ENCODE results near the gene JAG2. TPM values are rescaled to one million over a fixed set of nuclear protein-coding genes. Genes with fewer than 3 reads are reported as not detected.

The JAG2 gene
- total RNA-seq, 4 donors from 2014 or later = 7.6 to 27.4 (median 11.9) TPM

GRCh38 chr14:105132921-105133654, 35.5 kb downstream of the JAG2 start:
- intact Hi-C loops (cut with DNase I; ENCODE audit: low total_unique reads) = no loop called here
- peaks cover 0 to 6% of the 10 kb centered on the region in 2 donors for H3K9me3 ChIP-seq
- no peak for DNase-seq
- TF ChIP-seq CTCF (IDR thresholded peaks at IDR 0.05) = no peak
- TF ChIP-seq POLR2A (IDR thresholded peaks at IDR 0.05) = no peak
- H3K4me1 ChIP-seq = no peaks in the 10 kb centered on the region
- H3K27me3 ChIP-seq = no peaks in the 10 kb centered on the region
- no peak overlapping the region for H3K27ac ChIP-seq
- H3K4me3 ChIP-seq = no peak overlapping the region
- no peaks in the 10 kb centered on the region for H3K36me3 ChIP-seq

DNA sequence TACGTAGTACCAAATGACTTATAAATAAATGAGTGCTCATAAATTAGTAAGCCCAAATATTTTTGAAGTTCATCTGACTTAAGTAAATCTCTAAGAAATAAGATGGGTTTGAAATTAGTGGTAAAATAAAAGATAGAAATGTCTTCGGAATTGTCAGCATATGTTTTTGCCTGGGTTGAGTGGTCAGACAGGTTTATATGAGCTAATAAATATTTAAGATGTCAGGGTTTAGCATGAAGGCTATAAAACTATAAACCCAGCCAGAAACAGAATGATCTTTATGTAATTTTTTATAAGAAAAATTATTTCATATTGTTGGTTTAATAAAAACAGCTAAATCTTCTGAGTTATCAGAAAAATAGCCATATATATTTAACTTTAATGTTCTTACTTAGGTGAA, 37.3 kb downstream of the JAG2 start:
- H3K27ac ChIP-seq = no peak overlapping the region
- no peak for DNase-seq
- no peaks in the 10 kb centered on the region for H3K27me3 ChIP-seq
- peaks cover 0 to 6% of the 10 kb centered on the region in 2 donors for H3K9me3 ChIP-seq
- H3K4me1 ChIP-seq = no peaks in the 10 kb centered on the region
- H3K36me3 ChIP-seq = no peaks in the 10 kb centered on the region
- no peak overlapping the region for H3K4me3 ChIP-seq
- intact Hi-C loops (cut with DNase I; ENCODE audit: low total_unique reads) = no loop called here
- TF ChIP-seq POLR2A (IDR thresholded peaks at IDR 0.05) = no peak
- no peak for TF ChIP-seq CTCF (IDR thresholded peaks at IDR 0.05)

- Histone ChIP-seq H3K4me3 (no peak overlapping the region), H3K36me3 (no peaks in the 10 kb centered on the region), H3K9me3 (peaks cover 0 to 6% of the 10 kb centered on the region in 2 donors), H3K27ac (no peak overlapping the region), H3K4me1 (no peaks in the 10 kb centered on the region), H3K27me3 (no peaks in the 10 kb centered on the region)
- no peak for DNase-seq
- TF ChIP-seq POLR2A (IDR thresholded peaks at IDR 0.05) (no peak), CTCF (IDR thresholded peaks at IDR 0.05) (no peak)
- intact Hi-C loops (cut with DNase I; ENCODE audit: low total_unique reads) = no loop called here
These were observed 40.5 kb downstream of the JAG2 start for GRCh38 chr14:105128059-105128458.

DNA sequence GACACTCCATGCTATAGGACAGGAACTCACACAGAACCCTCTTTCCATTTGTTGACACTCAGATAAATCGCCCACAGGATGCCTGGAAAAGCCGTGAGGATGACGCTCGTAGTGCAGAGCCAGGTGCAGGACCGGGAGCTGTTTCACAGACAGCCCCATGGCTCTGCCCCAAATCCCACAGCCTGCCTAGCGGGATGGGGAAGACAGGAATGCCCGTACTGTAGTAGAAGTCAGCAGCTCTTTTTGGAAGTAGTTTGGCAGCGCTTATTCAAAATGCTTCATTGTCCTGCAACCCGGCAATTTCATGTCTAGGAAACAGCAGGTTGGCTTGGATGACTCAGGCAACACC, 41.6 kb downstream of the JAG2 start:
- Histone ChIP-seq H3K4me3 (no peak overlapping the region), H3K27ac (no peak overlapping the region), H3K27me3 (no peaks in the 10 kb centered on the region), H3K4me1 (no peaks in the 10 kb centered on the region), H3K36me3 (no peaks in the 10 kb centered on the region), H3K9me3 (peaks cover 0 to 13% of the 10 kb centered on the region in 2 donors)
- intact Hi-C loops (cut with DNase I; ENCODE audit: low total_unique reads) = no loop called here
- TF ChIP-seq POLR2A (IDR thresholded peaks at IDR 0.05) = no peak
- TF ChIP-seq CTCF (IDR thresholded peaks at IDR 0.05) = no peak
- DNase-seq = peak in 1 of 2 donors; percentile 6

DNA sequence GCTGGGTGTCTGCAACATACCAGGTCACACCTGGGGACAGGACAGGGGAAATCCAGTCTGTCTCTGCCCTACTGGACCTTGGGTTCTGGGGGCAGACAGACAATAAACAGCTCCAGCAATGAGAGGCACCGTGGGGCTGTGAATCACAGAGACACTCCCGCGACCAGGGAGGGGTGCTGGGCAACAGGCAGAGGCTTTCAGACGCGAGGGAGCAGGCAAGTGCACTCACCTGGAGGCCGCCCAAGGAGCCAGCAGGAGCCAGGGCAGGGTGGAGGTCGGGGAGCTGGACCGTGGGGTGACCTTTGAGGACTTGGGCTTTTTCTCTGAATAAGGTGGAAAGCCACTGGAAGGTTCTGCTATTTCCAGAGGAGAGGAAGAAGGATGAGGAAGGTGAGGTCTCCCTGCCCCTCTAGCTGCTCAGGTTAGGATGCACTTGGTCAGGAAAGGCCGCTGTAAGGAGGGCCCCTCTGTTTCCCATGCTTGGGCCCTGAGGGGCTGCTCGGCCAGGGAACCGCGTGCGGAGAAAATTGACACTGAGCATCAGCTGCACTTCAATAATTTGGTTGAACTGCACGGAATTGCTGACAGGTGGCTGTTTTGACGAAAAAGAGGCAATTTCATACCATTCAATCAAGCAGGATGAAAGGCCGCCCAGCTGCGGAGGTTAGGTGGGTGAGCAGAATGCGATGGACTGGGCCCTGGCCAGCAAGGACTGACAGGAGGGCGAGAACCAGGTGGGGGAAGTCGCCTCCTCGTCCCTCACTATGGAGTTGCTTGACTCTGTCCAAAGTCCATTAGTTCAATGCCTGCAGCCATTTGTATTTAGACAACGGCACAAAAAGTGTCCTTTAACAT, 42.2 kb downstream of the JAG2 start:
- no peak overlapping the region for H3K4me3 ChIP-seq
- H3K4me1 ChIP-seq = no peaks in the 10 kb centered on the region
- H3K9me3 ChIP-seq = peaks cover 0 to 12% of the 10 kb centered on the region in 2 donors
- peak in 1 of 2 donors; percentile 9 for DNase-seq
- TF ChIP-seq POLR2A (IDR thresholded peaks at IDR 0.05) = no peak
- no peak for TF ChIP-seq CTCF (IDR thresholded peaks at IDR 0.05)
- intact Hi-C loops (cut with DNase I; ENCODE audit: low total_unique reads) = no loop called here
- no peaks in the 10 kb centered on the region for H3K36me3 ChIP-seq
- H3K27ac ChIP-seq = no peak overlapping the region
- H3K27me3 ChIP-seq = no peaks in the 10 kb centered on the region
